GM21367 (cell line): ENCODE results near the gene TCL1B.
"Not testable (repeated sequence)": the region's sequence is repeated elsewhere in the genome, so short reads cannot be mapped to it uniquely, and the experiment has no call there.

ENCODE experiments used
- ATAC-seq: cut with Tn5 transposase; IDR thresholded peaks from one replicate; pipeline ENCODE4 v1.9.1; 2021; ENCODE audit not compliant: unreplicated experiment

TCL1B gene

DNA sequence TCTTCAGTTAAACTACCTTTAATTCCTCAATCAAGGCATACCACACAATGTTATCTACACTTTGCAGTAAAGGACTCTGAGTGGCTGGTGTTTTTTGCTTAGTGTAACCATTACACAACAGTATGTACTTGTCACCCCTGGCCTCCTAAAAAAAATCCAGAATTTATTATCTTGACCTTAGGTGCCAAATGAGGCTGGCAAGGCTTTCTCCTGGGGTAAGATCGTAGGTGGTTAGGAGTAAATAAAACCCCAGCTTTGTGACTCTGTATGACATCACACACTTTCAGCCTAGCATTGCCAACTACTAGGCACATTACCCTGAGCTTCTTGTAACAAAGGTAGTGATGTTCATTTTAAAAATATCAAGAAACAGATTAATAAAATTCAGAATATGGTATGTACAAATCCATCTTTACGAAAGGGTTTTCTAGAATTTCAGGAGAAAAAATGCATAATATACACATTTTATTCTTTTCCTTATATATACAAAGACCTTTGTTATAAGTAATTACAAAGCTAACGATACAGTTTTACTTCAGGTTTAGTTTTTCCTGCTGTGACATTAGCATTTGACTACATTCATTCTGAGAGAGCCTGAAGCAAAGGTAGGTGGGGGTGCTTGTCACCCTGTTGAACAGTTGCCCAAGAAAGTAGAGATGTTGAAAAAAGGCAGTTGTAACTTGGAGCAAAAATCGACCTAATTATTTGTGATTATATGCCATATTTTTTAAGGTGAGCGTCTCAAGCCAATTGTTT, 14.2 kb downstream of the TCL1B start:
- ATAC-seq, result no peak

DNA sequence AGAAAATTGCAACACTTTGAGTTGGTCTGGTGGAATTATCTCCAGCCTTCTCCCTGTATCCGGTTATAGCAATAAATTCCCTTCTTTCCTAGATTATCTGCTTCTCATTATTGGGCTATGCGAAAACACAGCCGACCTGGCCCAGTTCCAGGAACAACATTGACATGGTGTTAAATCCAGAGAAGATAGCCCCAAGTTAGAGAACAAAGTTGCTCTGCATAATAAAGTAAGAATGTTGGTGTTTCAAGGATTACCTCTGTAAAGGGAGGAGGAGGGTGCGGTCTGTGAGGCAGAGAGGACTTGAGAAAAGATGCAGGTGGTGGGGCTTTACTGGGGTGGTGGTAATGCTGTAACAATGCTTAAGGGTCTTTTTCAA, 15.6 kb downstream of the TCL1B start:
- ATAC-seq, result no peak

DNA sequence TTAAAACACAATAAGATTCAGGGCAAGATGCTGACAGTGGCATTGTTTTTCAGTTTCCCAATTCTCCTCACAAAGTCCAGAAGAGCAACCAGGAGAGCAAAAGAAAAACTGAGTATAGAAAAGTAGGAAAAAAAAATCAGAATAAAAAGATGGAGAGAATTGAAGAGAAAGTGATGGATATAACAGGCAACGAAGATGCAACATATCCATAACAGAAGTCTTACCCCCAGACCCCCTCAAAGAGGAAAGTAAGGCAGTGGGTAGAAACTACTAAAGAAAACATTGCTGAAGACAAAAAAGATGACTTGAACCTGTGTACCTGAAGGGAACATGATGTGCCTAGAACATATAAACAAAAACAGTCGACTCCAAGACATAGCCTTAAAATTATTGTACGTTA, 17.1 kb downstream of the TCL1B start:
- ATAC-seq, result no peak

DNA sequence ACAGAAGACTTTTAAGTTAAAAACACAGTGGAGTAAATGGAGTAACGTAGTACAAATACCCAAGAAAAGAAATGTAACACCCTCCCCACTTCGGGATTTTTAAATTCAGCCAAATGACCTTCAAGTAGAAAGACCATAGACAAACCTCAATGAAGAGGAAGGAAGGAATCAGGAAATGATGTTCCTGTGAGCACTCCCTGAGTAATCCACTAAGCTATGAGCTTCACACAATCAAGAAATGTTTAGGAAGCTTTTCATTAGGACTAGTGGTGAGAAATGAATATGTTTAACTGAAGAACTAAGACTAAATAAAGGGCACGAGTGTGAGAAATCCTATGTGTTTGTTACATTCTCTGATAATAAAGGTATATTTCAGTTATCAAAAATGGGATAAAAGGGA, 17.6 kb downstream of the TCL1B start:
- ATAC-seq, result no peak

DNA sequence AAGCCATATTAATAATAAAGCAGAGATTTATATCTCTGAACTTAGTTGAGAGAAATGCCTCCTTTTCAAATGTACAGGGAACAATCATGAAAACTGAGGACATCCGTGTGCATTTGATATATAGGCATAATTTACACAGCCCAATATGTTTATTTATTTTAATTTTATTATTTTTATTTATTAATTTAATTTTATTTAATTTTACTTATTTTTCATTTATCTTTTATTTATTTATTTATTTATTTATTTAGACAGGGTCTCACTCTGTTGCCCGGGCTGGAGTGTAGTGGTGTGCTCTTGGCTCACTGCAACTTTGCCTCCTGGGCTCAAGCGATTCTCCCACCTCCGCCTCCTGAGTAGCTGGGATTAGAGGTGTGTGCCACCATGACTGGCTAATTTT, 19.3 kb downstream of the TCL1B start:
- ATAC-seq, result no peak

DNA sequence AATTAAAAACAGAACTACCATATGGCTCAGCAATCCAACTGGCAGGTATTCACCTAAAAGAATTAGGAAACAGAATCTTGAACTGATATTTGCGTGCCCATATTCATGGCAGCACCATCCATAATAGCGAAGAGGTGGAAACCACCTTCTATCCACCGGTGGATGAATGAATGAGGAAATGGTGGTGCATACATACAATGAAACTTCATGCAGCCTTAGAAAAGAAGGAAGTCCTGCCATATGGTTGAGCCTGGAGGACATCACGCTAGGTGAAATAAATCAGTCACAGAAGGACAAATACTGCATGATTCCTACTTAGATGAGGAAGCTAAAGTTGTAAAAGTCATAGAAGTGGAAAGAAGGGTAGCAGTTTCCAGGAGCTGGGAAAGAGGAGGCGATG, 21.1 kb downstream of the TCL1B start:
- no peak for ATAC-seq

DNA sequence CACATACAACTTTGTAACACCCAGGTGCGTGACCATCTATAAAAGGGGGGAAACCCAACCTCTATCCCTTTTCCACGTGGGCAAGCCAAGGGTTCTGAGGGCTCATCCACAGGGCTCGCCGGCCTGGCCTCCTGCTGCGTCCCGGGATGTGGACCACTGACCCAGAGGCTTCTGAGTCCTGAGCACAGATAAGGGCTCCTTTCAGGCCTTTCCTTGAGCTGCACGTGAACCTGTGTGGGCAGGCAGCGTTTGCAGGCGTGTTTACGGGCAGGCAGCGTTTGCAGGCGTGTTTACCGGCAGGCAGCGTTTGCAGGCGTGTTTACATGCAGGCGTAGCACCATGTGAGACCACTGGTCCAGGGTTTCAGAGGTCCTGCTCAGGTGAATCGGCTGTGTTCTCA, 23.9 kb downstream of the TCL1B start:
- no peak for ATAC-seq

DNA sequence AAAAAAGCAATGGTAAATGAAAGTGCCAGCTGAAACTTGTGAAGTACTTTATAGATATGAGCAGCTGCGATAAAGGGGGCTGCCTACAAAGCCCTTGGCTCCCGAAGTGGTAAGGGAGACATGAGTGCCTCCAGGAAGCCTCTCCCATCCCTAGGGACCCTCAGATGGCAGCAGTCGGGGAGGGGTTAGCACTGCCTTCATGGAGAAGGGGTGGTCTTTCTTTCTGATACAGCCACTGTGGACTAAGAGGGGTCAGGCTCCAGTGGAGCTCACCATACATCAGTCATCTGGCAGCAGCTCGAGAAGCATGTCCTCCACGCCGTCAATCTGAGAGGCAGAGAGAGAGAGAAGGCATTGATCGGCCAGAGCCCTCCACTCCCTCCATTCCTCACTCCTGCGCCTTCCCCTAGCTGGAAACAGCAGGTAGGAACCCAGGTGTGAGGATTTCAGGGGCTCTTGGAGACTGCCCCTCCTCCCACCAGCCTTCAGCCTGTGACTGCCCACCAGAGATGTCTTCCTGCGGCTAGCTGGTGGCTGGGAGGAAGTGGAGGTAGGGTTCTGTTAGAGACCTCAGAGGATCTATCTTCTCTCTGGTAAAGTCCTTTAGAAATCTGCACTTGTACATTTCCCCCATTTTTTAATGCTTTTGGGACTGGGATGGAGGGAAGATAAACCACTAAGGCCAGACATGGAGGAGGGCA, 25.4 kb downstream of the TCL1B start:
- peak; percentile 36 for ATAC-seq

DNA sequence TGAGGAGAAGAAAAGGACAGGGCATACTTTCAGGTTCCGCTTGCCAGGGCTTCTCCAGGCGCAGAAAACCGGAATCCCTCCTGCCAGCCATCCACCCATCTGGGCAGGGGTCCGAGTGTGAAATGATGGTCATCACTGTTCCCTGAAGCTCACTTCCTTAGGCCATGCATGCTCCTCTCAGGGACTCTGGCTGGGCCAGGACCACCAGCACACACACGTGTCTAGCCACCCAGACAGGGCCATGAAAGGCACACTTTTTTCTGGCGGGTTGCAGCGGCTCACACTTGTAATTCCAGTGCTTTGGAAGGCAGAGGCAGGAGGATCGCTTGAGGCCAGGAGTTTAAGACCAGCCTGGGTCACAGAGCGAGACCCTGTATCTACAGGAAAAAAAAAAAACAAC, 26.2 kb downstream of the TCL1B start:
- no peak for ATAC-seq

DNA sequence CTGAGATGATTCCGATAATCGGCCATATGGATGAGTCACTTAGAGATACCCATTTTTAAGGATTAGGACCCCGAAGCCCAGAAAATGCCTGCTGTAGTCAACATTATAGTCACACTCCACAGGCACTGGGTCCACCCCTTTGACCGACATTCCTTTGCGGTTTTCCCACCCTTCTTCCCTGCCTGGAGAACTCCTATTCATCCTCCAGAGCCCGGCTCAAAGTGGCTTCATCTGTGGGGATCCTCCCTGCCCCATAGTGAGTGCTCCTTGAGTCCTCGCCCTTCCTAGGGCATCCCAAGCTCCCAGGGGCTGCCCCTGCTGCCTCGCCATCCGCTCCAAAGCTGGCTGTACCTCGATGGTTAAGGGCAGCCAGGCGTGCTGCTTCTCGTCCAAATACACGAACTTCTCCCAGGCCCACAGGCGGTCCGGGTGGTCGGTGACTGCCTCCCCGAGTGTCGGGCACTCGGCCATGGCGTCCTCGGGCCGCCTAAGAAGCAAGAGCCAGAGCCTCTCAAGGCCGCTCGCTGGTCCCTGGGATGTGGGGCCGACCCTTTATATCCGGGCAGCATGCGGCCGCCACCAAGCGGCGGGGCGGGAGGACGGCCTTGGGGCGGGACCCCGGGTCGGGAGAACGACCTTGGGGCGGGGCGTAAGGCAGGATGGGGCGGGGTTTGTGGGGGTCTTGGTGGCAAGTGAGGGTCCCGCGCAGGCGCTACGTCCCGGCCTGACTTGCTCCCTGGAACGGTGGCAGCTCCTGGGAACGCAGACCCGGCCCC, 27.6 kb downstream of the TCL1B start, which contains the start of gene TCL1A:
TSS of gene TCL1A (minus strand) at position 530 of the 776 bp plus-strand sequence. CDS start at position 471, 59 bp downstream.
- ATAC-seq, result peak; percentile 67

DNA sequence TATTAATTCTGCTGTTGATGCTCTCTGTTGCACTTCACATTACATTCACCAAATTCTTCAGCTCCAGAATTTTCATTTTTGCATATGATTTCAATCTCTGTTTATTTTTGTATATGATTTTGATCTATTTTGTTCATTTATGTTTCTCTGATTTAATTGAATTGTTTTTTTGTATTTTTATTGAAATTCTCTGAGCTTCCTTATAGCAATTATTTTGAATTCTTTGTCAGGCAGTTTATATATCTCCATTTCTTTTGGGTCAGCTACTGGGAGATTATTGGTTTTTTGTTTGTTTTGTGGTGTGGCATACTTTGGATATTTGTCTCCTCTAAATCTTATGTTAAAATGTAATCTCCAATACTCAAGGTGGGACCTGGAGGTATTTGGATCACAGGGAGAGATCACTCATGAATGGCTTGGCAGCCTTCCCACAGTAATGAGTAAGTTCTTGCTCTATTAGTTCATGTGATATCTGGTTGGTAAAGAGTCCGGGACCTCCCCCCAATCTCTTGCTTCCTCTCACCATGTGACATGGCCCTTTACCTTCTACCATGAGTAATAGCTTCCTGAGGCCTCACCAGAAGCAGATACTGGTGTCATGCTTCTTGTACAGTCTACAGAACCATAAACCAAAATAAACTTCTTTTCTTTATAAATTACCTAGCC, 36.4 kb downstream of the TCL1B start:
- no peak for ATAC-seq

DNA sequence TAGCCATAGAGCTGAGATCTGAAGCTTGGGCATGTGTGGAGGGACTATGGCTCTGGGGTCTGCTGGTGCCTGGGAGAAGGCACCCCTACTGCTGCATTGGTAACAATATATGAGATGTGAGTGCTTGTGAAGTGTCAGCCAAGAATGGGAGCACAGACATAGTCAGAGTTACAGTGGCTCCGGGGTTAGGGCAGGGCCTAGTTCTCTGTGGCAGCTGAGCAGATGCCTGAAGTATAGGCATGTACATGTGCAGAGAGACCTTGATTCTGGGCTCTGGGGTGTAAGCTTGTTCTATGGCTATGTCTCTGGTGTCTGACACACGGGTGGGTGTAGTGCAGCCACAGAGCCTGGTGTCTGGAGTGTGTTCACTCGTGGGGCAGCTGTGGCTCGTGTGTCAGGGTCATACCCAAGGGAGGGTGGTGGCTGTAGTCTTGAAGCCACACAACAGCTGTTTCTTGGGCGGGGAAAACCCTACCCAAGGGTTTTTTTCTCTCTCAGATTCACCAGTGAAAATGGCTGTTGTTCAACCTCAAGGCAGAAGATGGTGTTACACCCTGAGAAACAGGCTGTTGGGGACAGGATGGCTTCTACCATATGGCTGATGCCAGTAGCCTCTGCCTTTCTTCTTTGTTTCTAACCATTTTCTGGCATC, 39.6 kb downstream of the TCL1B start:
- peak; percentile 73 for ATAC-seq

DNA sequence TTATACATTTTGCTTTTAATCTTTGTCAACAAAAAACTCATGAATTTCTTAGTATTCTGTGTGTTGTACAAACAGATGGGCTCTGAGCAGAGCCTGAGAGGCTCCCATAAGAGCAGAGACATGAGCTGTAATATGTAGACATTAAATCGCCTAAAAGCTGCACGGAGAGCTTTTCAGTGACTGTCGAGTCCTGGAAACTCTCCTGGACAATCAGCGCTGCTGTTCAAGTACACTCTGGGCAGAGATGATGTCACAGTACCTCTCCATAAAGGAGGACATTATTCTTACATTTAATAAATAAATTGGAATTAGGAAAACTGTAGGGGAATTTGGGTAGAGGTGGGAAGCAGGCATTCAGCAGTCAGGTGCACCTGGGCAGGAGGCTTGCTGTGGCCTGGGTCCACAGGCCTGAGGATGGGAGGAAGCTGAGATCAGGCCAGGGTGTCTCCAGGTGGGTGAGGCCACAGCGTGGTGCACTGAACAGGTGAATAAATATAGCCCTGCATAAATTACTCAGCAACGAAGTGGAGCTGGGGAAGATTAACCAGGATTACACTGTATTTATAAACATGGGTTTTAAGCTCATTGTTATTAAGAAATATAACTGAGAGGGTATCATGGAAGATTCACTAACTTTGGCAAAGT, 41.0 kb downstream of the TCL1B start:
- ATAC-seq, result no peak

DNA sequence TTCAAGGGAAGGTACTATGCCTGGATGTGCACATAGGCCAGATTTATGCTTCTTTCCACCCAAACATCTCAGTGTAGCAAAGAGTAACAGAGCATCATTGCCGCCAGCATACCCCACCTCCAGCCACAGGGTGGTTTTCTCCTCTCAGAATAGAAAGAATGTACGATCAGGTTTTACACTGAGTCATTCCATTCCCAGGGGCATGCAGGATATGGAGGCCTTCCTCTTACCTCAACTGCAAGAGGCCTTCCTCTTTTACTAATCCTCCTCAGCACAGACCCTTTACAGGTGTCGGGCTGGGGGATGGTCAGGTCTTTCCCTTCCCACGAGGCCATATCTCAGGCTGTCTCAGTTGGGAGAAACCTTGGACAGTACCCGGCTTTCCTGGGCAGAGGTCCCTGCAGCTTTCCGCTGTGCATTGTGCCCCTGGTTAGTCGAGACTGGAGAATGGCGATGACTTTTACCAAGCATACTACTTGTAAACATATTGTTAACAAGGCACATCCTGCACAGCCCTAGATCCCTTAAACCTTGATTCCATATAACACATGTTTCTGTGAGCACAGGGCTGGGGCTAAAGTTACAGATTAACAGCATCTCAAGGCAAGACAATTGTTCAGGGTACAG, 43.3 kb downstream of the TCL1B start:
- not testable (repeated sequence) for ATAC-seq

DNA sequence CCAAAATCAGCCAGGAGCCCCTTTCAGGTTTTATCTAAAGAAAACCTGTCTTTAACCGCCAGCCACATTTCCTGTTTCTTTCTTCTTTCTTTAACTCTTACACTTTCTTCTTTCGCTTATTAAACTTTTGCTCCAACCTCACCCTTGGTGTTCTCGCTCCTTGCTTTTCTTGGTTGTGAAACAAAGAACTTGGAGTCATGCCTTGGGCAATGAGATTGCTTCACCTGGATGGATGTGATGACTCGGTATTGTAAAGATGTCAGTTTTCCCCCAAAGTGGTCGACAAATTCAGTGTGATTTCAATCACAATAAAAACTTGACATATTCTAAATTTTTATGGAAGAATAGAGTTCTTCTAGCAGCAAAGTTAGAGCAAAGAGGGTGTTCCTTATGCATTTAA, 43.9 kb downstream of the TCL1B start:
- no peak for ATAC-seq

DNA sequence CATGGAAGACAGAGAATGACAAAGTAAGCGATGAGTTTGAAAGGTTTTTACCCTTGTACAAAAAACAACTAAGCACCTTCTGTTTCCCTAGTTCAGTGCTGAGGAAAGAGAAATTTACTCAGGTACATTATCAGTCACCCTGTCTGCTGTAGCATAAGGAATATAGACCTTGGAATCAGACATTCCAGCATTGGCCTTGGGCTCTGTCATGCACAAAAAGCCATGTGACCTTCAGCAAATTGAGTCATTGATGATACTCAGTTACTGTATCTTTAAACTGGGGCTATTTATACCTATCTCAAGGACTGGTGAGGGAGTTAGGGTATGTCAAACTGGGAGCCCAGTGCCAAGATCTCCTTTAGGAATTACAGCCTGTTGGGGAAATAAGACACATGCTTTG, 47.0 kb downstream of the TCL1B start:
- ATAC-seq, result no peak

DNA sequence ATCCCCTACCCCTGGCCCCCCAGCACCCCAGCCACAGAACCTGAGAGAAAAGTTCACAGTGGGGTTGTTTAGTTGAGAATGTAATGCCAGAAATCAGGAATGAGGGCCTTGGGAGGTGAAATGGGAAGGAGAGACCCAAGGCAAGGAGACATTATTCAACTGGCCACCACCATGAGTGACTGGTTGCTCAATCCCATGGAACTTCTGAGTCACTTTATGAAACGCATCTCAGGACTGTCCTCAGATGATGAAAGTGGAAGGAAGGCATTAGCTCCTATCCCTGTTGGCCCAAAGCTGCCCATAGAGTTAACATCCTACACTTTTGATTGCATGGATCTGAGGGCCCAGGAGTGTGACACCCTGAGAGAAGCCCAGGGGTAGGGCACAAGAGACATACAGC, 53.1 kb downstream of the TCL1B start:
- ATAC-seq, result no peak

DNA sequence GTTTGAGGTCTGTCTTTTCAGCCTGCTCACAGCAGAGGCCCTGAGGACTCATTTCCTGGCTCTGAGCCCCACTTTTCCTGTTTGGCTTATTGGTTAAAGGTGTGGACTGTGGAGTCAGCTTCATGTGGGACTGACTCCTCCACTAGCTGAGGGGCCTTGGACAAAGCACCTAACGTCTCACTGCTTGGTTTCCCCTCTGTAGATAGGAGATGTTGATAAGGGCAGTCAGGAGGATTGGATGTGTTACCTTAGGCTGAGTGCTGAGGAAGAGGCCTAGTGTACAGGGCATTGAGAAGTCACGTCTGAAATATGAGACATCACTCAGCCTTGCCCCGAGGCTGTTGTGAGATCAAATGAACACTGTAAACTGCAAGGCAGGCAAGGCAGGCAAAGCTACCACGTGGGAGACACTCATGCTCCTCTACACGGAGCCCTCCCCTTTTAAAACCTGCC, 54.8 kb downstream of the TCL1B start:
- no peak for ATAC-seq

DNA sequence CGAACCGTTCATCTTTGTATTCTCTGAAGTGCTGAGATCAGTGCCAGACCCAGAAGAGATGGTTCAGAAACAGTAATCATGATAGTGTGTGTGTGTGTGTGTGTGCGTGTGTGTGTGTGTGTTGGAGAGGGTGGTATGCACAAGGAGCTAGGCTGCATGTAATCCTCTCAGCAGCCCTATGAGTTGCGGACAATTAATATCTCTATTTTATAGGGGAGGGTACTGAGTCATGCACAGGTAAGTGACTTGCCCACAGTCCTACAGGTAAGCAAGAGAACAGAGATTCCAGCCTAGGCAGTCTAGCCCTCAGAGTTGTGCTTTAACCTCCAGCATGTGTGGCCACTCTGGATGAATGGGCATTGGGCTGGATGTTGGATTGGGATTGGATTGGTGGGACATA, 55.6 kb downstream of the TCL1B start:
- ATAC-seq, result no peak
